Measurements from ENCODE around the gene USP13.
"Not testable (repeated sequence)": the region's sequence is repeated elsewhere in the genome, so short reads cannot be mapped to it uniquely, and the experiment has no call there.

USP13 gene

DNA sequence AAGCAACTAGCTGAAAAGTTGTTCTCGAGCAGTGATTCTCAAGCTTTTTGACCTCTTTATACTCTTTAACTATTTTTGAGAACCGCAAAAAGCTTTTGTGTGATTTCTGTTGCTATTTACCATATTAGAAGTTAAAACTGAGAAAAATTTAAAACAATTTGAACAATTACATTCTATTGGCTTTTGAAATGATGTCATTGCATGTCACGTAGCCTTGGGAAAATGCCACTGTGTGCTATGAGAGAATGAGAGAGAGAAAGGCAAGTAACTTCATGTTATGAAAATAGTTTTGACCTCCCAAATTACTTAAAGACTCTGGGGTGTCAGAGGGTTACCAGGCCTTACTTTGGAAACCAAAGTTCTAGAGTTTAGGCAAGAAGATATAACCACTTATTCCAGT lies 8.0 kb downstream of the USP13 start:
- DNase-seq (ENCODE audit: low read depth) = peak; percentile 56

DNA sequence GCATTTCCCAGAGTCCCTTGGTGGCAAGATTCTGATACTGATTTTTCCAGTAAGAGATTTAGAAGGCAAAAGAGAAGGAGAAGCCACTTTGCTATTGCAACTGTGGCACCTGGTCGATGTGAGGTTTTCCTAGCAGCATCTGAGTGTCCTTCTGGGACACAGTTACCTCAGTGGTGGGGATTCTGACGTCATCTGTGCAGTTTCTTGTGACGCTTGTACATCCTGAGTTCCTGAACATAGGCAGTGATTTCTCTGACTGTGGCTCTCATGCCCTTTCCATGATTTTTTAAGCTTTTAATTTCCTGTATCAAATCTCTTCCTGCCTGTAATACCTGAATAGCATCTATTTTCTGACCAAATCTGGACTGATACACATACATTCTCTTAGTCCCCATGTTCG lies 8.9 kb downstream of the USP13 start:
- no peak for DNase-seq (ENCODE audit: low read depth)

DNA sequence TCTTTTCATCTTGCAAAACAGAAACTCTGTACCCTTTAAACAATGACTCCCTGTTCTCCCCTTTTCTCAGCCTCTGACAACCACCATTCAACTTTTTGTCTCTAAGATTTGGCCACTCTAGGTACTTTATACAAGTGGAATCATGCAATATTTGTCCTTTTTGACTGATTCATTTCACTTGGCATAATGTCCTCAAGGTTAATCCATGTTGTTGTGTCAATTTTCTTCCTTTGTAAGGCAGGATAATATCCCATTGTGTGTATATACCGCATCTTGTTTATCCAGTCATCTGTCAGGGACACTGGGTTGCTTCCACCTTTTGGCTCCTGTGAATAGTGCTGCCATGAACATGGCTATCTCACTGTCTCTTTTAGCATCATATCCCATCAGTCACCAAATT lies 10.3 kb downstream of the USP13 start:
- DNase-seq (ENCODE audit: low read depth) = no peak

DNA sequence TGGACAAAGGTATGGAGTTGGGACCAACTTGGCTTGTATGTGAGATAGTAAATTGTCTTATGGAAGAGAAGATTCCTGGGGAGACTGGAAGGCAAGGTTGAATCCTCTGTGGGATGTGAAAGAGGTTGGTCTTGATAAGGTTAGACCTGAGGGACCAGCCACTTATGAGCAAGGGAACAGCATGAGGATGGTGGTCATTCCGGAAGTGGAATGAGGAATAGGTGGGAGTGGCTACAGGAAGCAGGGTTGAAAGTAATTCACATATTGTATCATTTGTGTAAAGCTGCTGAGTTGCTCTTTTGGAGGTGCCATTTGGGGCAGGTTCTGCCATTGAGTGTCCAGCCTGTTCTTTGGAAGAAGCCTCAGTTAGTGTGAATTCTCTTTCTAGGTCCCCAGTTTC lies 13.2 kb downstream of the USP13 start:
- DNase-seq (ENCODE audit: low read depth) = peak; percentile 23

DNA sequence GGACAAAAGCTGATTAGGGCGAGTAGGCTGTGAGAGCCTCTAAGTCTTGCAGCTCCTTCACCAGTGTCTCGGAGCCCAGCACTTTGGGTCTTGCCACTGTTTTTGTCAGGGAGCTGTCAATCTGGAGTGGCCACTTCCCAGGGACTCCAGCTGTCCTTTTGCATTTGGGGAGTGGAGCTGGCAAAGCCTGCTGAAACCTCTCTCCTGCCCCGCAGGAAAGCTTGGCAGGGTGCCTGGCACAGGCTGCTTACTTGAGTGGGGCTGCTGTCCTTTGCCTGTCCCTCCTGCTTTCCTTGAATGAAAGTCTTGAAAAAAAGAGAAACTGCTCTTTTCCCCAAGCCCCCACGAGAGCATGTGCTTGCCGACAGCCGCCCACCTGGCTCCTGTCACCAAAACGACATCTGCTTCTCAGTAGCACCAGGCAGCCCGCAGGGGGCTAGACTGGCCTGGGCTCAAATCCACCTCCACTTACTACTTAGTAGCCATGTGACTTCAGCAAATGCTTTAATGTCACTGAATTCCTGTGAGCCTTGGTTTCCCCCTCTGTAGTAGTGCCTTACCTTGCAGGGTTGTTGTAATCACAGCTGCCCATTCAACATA lies 13.7 kb downstream of the USP13 start:
- peak; percentile 51 for DNase-seq (ENCODE audit: low read depth)

DNA sequence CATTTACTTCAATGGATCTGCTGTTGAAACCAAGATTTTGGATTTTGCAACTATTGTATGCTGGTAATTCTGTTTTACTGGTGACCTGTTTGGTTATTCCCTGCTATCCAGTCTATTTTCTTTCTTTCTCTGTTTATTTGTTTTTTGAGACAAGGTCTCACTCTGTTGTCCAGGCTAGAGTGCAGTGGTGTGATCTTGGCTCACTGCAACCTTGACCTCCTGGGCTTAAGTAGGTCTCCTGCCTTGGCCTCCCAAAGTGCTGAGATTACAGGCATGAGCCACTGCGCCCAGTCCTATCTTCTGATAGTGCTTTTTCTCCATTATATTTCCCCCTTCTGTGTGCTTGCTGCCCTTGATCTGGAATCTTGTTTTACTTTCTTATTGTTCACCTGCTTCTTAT lies 15.6 kb downstream of the USP13 start:
- no peak for DNase-seq (ENCODE audit: low read depth)

DNA sequence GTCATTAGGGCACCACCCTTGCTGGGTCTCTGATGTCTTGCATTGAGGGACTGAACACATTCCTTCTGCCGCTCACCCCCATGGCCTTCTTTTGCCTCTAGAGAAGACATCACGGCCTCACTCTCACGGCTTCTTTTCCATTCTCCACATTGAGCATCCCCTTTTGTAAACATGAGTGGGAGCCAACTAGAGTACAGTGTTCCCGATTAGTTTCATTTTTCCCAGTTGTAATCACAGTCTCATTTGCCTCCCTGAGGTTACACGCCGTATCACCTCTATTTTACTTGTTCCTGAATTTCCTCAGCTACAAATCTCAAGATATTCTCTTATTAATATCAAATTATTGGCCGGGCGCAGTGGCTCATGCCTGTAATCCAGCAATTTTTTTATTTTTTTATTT lies 17.5 kb downstream of the USP13 start:
- DNase-seq (ENCODE audit: low read depth) = no peak

DNA sequence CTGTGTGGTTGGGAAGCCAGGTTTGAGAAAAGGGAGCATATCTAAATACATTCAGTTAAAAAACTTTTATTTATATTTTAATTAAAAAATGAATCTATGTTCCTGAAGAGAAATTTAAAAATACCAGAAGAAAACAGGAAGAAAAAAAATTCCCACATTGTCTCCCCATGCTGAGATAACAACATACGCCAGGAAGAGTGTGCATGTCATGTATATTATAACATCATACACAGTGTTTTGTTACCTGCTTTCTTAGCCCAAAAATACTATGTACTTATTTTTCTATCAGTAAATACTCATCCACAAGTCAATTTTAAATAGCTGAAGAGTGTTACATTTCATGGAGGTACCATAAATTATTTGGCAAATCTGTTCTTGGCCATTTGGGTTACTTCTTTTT lies 18.5 kb downstream of the USP13 start:
- DNase-seq (ENCODE audit: low read depth) = no peak

DNA sequence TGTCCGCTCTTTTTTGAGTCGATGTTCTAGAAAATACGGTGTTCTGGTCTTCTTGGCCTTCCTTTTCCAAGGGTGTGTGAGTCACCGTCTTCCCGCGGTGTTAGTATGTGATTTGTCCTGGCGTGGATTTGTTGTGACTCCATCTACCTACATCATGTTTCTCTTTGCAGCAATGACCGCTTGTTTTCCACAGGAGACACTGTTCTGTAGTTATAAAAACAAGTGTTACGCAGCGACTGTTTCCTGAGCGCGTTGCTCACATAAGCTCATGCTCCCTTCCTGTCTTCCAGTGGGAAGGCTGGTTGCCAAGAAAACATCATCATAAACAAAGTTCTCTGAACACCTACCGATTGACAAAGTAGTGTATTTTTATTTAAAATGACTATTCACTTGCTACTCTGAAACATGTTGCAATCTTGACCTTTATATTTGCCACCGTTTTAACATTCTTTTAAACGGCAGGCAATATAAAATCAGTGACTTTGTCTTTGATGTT lies 19.0 kb downstream of the USP13 start:
- DNase-seq (ENCODE audit: low read depth) = peak; percentile 24

DNA sequence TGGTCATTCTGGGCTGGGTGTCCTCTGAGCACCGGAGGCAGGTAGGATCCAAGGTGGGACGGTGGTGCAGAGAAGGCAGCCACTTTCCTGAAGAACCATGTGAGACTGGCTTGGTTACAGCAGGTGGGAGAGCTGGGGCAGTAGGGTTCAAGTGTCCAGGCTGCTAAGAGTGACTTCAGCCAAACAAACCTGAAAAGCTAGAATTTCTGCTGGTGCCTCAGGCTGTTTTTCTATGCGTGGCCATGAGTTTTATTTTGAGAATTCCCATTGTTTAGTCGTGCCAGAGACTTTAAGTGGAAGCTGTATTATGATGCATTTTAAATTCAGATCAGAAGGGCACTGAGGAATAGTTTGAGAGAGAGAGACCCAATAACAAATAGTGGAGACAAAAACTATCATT lies 20.1 kb downstream of the USP13 start:
- DNase-seq (ENCODE audit: low read depth) = no peak

DNA sequence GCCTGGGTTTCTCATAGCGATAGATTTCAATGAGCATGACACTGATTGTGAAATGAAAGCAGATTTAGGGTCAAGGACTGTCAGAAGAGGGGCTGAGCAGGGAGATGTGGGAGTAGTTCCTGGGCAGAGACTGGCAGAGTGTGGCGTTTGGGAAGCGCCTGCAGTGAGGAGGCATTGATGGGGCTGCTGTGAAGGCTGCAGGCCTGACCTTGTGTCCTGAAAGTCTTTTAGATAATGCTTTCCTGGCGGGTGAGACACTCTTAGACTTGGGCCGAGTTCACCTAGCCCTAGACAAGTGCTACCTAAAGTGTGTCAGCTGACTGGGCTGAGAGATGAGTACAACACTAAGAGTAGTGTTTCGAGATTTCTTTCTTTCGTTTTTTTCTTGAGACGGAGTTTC lies 20.7 kb downstream of the USP13 start:
- no peak for DNase-seq (ENCODE audit: low read depth)

DNA sequence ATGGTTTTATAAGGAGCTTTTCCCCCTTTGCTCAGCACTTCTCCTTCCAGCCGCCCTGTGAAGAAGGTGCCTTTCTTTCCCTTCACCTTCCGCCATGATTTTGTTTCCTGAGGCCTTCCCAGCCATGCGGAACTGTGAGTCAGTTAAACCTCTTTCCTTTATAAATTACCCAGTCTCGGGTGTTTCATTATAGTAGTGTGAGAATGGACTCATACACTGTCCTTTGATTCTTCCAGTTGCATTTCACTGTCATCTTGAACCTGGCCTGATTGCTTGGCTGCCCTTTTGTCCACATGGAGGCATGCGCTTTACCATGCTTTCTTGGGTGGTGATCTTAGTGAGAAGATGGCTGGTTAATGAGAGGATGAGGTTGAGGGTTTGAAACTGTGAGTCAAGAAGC lies 23.2 kb downstream of the USP13 start:
- DNase-seq (ENCODE audit: low read depth) = no peak

DNA sequence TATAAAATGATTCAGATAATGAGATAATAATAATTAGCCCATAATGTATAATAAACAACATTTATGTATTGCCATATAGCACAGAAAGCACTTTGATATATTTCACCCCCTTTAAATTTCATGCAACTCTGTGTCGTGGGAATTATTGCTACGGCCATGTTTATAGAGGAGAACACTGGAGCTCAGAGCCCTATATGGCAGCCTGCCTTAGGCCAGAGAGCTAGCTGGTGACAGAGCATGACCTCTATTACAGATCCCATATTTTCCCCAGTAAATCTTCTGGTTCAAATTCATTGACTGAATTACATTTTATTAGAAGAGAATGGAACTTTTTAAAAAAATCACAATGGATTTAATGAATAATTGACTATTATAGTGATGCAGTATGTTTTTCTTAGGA lies 25.0 kb downstream of the USP13 start:
- DNase-seq (ENCODE audit: low read depth) = no peak

DNA sequence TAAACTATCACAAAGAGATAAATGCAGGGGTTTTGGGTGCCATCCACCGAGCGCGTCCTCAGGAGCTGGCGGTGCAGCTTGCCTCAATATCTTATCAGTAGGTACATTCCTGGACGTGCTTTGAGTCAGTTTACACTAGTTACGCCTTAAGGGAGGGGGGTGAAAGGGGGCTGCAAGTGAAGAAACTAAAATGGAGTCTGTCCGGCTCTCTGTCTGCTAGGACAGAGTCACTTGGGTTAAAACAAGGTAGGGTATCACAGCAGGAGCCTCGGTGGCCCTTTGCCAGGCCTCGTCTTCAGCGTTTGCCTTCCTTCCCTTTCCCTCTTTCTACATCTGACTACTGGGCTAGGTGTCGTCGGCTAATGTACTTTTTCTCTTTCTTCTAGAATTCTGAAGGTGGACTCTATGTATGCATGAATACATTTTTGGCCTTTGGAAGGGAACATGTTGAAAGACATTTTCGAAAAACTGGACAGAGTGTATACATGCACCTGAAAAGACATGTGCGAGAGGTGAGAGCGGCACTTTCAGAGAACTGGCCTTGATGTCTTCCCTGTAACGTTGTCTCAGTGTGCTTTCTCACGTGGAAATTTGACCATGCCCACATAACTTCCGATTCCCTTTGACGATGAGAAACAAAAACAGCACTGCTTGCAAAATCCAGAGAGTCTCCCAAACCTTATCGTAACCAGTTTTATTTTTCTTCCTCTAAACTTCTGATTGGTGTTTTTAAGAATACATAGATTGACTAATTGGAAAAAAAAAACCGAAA lies 28.8 kb downstream of the USP13 start:
- peak; percentile 22 for DNase-seq (ENCODE audit: low read depth)

DNA sequence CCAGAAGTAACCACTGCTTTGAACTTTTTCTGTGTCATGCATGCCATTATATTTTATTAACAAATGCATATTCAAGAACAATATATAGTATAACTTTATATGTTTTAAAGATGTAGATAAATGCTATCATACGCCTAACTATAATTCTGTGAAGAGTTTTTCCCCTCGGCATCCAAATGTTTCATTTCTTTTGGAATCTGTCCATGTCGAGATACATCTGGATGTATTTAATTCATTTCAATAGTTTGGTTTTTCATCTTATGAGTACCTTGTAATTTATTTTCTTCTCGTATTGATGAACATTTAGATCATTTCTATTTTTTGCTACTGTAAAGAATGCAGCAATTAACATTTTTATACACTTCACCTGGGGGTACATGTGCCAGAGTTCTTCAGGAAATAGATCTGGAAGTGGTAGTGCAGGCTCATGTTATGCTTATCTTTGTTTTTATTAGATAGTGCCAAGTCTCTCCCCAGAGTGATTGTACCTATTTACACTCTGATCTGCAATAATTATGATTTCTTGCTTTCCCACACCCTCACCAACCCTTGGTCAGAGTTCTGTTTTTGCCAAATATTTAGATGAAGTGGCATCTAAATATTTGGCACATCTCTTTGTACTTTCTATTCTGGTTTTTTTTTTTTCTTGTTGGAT lies 29.7 kb downstream of the USP13 start:
- no peak for DNase-seq (ENCODE audit: low read depth)

DNA sequence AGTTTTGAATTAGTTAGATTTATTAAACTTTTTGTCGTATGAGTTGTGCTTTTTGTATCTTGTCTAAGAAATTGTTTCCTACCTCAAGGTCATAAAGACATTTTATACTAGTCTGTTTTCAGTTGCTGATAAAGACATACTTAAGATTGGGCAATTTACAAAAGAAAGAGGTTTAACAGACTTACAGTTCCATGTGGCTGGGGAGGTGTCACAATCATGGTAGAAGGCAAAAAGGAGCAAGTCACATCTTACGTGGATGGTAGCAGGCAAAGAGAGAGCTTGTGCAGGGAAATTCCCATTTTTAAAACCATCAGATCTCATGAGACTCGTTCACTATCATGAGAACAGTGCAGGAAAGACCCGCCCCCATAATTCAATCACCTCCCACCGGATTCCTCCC lies 30.4 kb downstream of the USP13 start:
- not testable (repeated sequence) for DNase-seq (ENCODE audit: low read depth)

DNA sequence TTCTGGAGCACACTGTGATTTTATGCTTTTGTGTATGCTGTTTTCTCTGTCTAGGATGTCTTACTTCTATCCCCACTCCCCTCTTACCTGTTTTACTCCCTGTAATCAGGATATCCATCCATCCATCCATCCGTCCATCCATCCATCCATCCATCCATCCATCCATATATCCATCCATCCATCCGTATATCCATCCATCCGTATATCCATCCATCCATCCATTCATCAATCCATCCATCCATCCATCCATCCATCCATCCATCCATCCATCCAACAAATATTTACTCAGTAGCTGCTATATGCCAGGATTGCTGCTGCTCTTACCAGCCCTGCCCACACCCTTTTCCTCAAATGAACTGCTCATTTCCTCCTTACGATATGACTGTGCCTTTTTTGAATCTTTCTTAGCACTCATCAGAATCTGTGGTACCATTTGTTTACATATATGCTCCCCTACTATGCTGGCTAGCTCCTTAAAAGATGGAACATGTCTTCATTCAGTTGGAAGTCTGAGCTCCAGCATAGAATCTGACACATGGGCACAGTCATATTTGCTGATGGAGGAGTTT lies 35.2 kb downstream of the USP13 start:
- DNase-seq (ENCODE audit: low read depth) = no peak

DNA sequence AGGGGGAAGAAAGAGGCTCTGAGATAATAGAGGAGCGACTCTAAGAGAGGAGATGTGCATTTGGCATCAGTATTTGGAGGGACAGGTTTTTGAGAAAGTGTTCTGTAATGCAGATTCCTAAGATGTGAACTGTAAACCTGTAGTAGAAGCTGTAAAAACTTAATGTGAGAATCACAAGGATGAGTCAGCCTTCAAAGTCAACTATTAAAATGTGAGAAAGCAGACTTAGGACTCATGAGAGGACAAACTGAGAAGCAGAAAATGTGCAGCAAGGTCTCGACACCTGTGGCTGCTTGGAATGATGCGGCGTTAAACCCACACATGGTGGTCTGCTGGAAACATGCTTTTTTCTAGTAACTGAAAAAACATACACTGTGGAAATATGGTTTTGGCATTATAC lies 36.0 kb downstream of the USP13 start:
- peak; percentile 67 for DNase-seq (ENCODE audit: low read depth)

DNA sequence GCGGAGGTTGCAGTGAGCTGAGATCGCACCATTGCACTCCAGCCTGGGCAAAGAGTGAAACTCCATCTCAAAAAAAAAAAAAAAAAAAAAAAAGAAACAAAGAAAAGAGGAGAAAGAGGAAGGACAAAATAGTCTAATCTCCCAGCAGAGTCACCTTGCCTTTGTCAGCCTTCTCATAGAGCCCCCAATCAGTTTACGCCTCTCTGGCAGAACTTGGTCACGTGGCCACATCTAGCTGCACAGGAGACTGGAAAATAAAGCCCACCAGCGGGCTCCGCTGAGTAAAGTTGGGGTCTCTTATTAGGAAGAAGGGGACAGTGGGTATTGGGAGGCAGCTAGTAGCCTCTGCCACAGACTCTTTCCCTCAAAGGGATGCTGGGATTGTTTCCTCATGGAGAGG lies 41.9 kb downstream of the USP13 start:
- DNase-seq (ENCODE audit: low read depth) = no peak

DNA sequence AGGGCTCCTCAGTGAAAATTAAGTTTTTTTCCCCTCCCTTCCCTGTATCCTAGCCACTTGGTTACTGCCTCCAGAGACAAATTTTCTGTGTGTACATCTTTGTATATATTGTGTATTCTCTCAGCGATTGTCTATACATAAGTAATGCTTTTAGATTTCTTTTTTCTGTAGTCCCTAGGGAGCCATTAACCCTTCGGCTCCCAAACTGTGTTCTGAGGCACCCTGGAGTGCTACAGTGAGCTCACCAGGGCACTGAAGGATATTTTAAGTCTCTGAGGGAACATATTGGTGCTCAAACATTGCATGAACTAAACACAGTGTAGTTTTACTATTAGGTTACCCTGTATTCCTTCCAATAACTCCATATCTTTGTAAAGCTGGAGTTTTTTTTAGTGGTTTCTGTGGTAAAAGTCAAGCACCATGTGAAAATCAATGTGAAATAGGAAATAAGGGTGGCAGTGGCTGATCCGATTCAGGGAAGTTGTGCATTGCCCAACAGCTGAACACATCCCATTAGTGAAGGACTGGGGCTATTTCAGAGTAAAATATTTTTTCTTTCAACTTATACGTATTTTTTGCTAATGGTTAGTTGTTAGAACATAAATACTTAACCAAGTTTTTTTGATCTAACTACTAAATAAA lies 43.0 kb downstream of the USP13 start:
- DNase-seq (ENCODE audit: low read depth) = no peak

DNA sequence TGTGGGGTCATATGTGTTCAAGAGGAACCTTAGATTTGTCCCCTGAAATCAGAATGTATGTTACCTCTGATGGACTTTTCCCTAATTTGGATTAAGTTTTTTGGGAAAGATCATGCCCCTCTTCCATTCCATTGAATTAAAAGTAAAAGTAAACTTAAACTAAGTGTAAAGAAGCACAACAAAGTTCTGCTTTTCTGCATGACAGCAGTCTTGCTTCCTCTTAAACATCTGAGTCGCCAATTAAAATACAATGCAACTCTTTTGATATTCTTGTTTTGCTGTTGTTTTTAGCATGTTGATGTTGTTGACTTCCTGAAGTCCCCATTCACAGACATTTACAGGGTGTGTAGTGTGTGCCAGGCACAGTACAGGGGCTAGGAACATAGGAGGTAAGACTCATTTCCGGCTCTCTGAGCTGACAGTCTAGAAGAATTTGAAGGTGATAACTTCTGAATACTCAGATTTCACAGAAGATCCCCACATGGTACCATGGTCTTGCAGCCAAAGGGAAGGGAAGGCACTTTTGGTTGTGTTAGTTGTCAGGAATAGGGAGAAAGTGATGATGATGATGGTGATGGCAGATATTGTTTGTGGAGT lies 45.0 kb downstream of the USP13 start:
- DNase-seq (ENCODE audit: low read depth) = no peak

DNA sequence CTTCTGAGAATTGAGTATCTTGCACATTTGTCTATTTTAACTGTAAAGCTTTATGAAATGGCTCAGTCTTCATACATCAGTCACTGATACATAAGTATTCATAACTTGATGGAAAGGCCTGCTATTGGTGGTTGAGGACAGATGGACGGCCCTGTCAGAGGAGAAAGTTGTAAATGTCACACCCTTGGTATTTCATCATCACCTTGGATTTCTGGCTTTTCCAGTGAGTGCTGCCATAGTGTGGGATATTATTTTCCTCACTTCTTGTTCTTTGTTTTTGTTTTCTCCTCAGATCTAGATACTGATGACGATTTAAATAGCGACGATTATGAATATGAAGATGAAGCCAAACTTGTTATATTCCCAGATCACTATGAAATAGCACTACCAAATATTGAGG lies 47.9 kb downstream of the USP13 start:
- DNase-seq (ENCODE audit: low read depth) = no peak

Measured in EH (cell line).